ENCODE results near the gene ZNF524.

The ZNF524 gene

DNA sequence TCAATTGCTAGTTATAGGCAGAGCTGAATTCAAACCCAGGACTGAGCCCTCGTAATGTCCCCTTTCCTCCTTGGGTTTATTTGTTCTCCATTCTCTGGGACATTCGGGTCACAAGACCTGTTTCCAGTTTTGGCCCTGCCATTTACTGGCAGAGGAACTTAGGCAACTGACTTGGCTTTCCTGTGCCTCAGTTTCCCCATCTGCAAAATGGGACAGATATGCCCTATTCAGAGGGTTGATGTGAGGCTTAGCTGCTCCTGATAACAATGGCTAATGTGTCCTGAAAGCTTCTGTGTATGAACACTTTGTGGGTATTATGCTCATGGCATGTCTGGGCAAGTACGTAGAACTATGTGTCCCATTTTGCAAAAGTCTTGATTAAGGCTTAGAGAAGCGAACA, 996 bp downstream of the ZNF524 start:
- DNase-seq, result no peak

DNA sequence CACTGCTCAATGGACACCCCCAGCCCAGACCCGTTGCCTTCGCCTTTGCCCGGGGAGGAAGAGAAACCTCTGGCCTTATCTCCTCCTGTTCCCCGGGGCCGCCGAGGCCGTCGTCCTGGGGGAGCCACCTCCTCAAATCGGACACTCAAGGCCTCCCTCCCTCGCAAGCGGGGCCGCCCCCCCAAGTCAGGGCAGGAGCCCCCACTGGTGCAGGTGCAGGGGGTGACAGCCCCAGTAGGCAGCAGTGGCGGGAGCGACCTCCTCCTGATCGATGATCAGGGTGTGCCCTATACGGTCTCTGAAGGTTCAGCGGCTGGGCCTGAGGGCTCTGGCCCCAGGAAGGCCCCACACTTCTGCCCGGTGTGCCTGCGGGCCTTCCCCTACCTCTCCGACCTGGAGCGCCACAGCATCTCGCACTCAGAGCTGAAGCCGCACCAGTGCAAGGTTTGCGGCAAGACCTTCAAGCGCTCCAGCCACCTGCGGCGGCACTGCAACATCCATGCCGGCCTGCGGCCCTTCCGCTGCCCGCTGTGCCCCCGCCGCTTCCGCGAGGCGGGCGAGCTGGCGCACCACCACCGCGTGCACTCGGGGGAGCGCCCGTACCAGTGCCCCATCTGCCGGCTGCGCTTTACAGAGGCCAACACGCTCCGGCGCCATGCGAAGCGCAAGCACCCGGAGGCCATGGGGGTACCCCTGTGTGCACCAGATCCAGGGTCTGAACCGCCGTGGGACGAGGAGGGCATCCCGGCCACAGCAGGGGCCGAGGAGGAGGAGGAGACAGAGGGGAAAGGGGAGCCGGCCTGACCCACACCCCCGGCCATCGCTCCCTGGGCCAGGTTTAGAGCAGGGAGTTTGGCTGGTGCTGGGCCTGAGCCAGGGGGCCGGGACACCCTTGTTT, 2.3 kb downstream of the ZNF524 start:
- no peak for DNase-seq

DNA sequence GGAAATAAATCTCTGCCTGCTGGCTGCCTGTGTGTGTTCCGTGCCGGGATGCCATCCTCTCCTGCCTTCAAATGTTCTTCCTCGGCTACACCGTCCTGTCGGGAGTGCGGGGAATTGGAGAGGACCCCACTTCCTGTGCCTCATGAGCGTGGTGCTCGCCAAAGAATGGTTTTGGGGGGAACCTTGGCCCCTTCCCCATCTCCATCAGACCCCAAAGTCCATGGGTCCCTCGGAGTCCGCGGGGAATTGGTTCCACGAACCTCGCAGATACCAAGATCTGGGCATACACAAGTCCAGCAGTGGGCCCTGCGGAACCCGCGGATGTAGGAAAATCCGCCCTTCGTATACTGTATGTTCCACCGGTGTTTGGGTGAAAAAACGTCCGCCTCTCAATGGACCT, 3.0 kb downstream of the ZNF524 start:
- DNase-seq, result no peak

DNA sequence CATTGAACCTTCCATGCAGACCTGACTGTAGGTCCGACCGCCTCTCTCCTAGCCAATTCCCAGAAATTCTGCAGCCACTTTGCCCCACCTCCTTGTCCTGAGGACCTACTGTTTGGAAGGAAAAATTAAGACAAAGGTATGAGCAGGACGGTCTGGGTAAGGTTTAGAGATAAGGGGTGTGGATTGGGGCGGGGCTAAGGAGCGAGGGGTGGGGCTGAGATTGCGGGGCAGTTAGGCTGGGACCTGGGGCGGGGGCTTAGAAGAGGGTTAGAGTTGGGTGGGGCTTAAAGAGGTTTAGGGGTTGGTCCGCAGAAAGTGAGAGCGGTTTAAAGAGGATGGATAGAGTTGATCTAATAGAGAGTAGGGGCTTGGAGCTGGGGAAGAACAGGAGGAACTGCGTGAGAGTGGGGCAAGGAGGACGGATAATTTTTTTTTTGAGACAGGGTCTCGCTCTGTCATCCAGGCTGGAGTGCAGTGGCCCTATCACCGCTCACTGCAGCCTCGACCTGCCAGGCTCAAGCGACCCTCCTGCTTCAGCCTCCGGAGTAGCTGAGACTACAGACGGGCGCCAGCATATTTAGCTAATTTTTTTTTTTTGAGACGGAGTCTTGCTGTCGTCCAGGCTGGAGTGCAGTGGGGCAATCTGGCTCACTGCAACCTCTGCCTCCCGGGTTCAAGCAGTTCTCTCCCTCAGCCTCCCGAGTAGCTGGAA, 3.6 kb downstream of the ZNF524 start:
- no peak for DNase-seq

DNA sequence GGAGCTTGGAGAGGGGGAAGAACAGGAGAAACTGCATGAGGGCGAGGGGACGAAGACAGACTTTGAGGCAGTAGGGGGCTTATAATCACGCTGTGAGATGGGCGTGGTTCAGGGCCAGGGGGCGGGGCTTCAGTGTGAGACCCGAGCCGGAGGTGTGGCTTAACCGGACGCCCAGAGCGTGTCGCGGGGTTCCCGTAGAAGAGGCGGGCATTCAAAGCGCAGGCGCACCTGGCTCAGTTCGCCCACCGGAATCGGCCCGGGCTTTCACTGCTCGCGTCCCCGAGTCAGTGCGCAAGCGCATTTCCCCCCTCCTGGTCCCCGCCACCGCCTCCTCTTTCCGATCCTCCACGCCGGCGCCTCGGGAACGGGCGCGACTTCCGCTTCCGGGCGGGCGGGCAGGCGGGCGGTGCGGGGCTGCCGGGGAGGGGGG, 5.1 kb downstream of the ZNF524 start:
- peak; percentile 58 to 98 (median 92) for DNase-seq

DNA sequence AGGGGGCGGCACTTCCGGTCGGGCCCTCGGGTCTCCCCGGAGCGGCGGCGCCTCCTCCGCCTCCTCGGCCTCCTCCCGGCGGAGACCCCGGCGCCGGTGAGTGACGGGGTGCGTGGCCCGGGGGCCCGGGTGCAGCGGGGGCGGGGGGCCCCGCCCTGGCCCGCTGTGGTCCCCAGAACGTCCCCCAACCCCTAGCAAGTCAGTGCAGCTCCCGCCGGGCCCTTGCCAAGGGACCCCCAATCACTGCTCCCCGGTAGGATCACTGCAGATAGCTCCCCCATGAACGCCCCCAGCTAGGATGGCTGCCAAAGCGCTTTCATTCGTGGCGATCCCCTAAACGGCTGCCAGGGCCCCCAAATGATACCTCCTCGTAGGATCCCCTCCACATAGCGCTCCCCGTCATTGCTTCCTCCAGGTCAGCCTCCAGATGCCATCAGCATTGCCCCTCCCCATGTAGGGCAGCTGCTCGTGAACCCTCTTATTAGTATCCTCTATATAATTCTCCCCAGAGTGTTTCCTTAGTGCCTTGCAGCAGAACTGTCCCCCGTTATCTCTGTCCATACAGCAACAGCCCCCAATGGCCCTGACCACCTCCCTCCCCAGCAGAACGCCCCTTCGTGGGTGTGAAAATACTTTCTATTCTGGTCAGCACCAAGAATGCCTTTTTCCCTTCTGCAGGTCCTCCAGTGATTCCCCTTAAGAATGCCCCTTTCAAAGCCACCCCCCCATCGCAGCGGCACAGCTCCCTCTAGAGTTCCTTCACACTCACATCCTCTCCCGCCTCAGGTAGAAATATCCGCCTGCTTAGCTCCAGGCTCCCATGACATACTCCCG, 5.8 kb downstream of the ZNF524 start, which contains the start of gene ZNF865:
Gene ZNF865, plus strand, starts transcription at position 11 of the 834 bp plus-strand sequence. CDS start 7,972 bp downstream, outside the sequence.
- peak in 41 of 51 donors; percentile 10 to 79 (median 42) for DNase-seq

DNA sequence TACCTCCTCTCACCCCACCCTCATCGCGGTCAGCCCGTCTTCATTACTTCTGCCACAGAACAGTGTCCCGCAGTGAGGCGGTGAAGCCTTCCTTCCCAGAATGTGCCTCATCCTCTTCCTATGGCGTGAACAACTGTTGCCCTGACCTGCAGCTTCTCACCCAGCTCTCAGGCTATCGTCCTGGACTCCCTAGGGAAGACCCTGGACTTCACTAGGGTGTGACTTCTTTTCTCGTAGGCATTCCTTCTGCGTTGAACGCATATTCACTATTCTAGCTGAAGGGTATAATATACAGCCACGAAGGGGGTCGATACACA, 6.3 kb downstream of the ZNF524 start:
- no peak for DNase-seq

DNA sequence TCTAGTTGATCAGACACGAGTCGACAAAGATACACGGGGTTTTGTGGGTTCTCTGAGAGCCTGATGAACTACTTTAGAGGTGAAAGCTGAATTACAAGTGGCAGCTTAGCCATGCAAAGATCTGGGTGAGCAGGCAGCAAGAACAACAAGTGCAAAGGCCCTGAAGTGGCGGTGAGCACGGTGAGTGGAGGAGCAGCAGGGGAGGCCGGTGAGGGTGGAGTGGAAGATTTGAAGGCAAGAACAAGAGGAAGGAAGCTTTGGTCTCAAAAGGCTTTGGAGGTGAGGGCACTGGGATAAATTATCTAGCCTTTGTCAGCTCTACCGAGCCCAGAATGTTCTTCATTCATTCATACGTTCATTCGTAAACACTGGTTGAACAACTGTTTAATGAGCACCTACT, 6.7 kb downstream of the ZNF524 start:
- no peak for DNase-seq

DNA sequence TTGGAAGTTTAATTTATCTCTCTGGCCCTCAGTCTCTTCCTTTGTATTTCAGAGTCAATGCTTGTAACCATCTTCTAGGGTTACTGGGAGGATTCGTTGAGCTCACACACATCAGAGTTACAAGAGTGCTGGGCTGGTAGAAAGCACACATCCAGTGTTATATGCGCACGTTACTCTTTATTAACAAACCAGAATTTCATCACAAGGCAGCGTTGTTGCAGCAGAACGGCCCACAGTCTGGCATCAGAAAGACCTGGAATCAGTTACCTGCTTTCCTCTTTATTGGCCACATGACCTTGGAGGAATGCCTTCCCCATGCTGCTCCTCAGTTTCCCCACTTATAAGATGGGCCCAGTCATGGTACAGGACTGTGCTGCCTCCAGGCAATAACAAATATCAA, 9.2 kb downstream of the ZNF524 start:
- DNase-seq, result no peak

DNA sequence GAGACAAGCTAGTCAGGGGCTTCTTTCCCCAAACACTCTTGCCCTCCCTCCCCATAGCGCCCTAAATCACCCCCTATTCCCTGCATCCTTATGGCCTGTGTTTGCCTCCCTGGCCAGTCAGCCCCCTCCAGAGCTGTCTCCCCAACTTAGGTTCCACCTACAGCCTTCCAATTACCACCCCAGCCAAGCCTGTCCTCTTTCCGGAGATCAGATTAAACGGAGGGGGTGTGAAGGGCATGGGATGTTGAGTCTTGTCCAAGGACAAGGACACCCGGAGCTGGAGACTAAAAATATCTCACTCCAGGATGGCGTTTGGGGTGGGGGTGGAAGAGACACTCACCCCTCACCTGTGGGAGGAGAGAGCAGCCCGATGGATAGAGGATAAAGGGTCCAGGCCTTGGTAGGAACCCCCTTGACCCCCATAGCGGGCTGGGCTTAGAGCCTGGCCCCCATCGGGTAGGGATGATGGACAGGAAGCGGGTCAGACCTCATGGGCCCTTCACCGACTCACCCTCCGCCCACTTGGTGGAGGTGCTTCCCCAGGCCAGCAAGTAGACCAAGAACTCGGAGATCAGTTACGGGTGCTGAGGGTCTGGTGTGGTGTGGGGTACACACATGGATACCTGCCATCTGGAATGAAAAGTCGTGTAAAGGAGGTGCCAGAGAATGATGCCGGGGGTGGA, 11.4 kb downstream of the ZNF524 start:
- no peak for DNase-seq

DNA sequence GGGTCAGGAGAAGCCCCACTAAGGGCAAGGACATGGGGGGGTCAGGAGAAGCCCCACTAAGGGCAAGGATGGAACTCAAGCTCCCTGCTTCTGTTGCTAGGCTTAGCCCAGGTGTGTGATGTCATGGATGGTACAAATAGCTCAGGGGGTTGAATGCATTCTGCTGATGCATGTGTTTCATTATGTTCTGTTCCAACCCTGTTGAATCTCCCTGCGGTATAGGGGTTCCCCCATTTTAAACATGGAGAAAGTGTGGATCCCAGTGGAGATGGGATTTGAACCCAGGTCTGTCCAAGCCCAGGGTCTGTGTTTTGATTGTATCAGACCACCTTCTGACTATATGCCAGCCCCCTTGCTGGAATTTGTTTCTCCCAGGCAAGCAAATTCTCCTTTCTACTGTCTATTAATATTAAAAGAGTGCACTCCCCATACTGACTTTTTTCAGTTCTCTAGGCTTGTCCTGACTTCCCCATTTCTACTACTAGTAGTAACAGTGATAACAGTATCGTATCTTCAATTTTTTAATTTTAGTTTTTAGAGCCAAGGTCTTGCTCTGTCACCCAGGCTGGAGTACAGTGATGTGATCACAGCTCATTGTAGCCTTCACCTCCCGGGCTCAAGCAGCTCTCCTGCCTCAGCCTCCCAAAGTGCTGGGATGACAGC, 12.0 kb downstream of the ZNF524 start:
- DNase-seq, result no peak

DNA sequence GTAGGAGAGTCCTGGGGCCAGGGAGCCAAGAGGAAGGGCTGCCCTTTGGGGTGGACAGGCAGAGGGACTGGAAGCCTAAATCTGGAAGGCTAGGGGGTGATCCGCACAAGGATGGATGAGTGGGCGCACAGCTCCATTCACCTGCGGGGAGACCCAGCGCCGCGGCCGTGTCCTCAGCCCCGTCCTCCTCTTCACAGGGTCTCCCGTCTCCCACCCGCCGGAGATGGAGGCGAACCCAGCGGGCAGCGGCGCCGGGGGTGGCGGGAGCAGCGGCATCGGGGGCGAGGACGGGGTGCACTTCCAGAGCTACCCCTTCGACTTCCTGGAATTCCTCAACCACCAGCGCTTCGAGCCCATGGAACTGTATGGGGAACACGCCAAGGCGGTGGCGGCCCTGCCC, 13.3 kb downstream of the ZNF524 start:
- no peak for DNase-seq

DNA sequence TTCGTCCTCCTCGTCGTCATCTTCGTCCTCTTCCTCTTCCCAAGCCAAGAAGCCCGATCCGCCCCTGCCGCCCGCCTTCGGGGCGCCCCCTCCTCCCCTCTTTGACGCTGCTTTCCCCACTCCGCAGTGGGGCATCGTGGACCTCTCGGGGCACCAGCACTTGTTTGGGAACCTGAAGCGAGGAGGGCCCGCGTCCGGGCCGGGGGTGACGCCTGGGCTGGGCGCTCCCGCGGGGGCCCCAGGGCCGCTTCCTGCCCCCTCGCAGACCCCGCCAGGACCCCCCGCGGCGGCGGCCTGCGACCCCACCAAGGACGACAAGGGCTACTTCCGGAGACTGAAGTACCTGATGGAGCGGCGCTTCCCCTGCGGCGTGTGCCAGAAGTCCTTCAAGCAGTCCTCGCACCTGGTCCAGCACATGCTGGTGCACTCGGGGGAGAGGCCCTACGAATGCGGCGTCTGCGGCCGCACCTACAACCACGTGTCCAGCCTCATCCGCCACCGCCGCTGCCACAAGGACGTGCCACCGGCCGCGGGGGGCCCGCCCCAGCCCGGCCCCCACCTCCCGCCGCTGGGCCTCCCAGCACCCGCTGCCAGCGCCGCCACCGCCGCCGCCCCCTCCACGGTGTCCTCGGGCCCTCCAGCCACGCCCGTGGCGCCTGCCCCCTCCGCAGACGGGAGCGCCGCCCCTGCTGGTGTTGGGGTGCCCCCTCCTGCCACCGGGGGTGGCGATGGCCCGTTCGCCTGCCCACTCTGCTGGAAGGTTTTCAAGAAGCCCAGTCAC, 14.0 kb downstream of the ZNF524 start:
- no peak for DNase-seq

DNA sequence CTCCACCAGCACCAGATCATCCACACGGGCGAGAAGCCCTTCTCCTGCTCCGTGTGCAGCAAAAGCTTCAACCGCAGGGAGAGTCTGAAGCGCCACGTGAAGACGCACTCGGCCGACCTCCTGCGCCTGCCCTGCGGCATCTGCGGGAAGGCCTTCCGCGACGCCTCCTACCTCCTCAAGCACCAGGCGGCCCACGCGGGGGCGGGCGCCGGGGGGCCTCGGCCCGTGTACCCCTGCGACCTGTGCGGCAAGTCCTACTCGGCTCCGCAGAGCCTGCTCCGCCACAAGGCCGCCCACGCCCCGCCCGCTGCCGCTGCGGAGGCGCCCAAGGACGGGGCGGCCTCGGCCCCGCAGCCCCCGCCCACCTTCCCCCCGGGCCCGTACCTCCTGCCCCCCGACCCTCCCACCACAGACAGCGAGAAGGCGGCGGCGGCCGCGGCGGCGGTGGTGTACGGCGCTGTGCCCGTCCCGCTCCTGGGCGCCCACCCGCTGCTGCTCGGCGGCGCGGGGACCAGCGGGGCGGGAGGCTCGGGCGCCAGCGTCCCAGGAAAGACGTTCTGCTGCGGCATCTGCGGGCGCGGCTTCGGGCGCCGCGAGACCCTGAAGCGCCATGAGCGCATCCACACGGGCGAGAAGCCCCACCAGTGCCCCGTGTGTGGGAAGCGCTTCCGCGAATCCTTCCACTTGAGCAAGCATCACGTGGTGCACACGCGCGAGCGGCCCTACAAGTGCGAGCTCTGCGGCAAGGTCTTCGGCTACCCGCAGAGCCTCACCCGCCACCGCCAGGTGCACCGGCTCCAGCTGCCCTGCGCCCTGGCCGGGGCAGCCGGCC, 14.8 kb downstream of the ZNF524 start:
- DNase-seq, result no peak

DNA sequence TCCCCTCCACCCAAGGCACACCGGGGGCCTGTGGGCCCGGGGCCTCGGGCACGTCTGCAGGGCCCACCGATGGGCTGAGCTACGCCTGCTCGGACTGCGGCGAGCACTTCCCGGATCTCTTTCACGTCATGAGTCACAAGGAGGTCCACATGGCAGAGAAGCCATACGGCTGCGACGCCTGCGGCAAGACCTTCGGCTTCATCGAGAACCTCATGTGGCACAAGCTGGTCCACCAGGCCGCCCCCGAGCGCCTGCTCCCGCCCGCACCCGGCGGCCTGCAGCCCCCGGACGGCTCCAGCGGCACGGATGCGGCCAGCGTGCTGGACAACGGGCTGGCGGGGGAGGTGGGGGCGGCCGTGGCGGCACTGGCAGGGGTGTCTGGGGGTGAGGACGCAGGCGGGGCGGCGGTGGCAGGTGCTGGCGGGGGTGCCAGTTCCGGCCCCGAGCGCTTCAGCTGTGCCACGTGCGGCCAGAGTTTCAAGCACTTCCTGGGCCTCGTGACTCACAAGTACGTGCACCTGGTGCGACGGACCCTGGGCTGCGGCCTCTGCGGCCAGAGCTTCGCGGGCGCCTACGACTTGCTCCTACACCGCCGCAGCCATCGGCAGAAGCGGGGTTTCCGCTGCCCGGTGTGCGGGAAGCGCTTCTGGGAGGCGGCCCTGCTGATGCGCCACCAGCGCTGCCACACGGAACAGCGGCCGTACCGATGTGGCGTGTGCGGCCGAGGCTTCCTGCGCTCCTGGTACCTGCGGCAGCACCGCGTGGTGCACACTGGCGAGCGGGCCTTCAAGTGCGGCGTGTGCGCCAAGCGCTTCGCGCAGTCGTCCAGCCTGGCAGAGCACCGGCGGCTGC, 15.7 kb downstream of the ZNF524 start:
- DNase-seq, result no peak

DNA sequence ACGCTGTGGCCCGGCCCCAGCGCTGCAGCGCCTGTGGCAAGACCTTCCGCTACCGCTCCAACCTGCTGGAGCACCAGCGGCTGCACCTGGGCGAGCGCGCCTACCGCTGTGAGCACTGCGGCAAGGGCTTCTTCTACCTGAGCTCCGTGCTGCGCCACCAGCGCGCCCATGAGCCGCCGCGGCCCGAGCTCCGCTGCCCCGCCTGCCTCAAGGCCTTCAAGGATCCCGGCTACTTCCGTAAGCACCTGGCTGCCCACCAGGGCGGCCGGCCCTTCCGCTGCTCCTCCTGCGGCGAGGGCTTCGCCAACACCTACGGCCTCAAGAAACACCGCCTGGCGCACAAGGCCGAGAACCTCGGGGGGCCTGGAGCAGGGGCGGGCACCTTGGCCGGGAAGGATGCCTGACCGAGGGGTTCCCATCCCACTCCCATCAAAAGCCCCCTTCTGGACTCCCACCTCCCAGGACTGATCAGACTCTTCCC, 16.3 kb downstream of the ZNF524 start:
- no peak for DNase-seq

DNA sequence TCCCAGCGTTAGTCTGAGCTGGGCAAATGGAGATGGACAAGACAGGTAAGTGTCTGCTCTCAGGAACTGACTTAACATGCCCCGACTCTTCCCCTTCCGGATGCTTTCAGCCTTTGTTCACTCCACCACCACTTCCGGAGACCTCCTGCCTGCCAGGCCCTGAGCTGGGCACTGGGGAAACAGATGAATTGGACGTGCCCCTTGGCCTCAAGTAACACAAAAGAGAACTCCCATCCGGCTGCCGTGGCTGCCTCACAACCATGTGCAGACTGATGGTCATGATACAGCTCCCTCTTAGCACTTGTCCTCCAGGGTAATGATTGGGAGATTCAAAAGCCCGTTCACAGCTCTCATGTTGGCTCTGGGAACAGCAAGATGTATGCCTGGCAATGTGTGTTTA, 17.3 kb downstream of the ZNF524 start:
- no peak for DNase-seq

DNA sequence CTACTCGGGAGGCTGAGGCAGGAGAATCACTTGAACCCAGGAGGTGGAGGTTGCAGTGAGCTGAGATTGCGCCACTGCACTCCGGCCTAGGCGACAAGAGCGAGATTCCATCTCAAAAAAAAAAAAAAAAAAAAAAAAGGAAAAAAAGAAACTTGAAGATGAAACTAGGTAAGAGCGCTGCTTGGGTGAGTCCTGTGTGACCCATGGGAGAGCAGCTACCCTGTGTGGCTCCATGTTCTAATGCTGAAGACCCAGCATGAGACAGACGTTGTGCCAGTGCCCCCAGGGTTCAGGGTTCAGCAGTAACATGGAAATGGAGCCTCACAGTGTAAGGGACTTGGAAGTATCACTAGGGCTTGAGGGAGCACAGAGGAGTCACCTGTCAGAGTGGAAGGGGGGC, 18.3 kb downstream of the ZNF524 start:
- DNase-seq, result no peak

Data from hypothalamus (tissue), 51 donors.